A204.1 (cell line): ENCODE results near the gene MAP2K6.

ENCODE experiments used
- FAIRE-seq: peaks from 2 replicates; lab custom pipeline; 2012; peaks lifted over from hg19 to GRCh38; lab: Jason Lieb, UNC

Gene MAP2K6

GRCh38 chr17:69535016-69535570 is 120.6 kb downstream of the MAP2K6 start:
- no peak for FAIRE-seq

GRCh38 chr17:69538795-69539194 is 124.3 kb downstream of the MAP2K6 start:
- no peak for FAIRE-seq

- FAIRE-seq: no peak
These were observed 124.8 kb downstream of the MAP2K6 start for GRCh38 chr17:69539274-69539673.

GRCh38 chr17:69539781-69540319 is 125.4 kb downstream of the MAP2K6 start:
- FAIRE-seq: no peak

GRCh38 chr17:69540356-69540755 is 125.9 kb downstream of the MAP2K6 start:
- FAIRE-seq: no peak

GRCh38 chr17:69547230-69547629 is 132.7 kb downstream of the MAP2K6 start:
- no peak for FAIRE-seq

GRCh38 chr17:69547947-69548346 is 133.4 kb downstream of the MAP2K6 start:
- no peak for FAIRE-seq

- no peak for FAIRE-seq
These were observed 136.9 kb downstream of the MAP2K6 start for GRCh38 chr17:69551212-69552010.

GRCh38 chr17:69552986-69553667 is 138.6 kb downstream of the MAP2K6 start:
- FAIRE-seq: no peak

- FAIRE-seq: no peak
These were observed 140.6 kb downstream of the MAP2K6 start for GRCh38 chr17:69555056-69555455.

- no peak for FAIRE-seq
These were observed 142.8 kb downstream of the MAP2K6 start for GRCh38 chr17:69557339-69557738.

- no peak for FAIRE-seq
These were observed 144.3 kb downstream of the MAP2K6 start for GRCh38 chr17:69558796-69559195.

GRCh38 chr17:69560987-69561441 is 146.5 kb downstream of the MAP2K6 start:
- no peak for FAIRE-seq

GRCh38 chr17:69561462-69561861 is 147.0 kb downstream of the MAP2K6 start:
- FAIRE-seq: no peak

GRCh38 chr17:69565447-69565846 is 150.9 kb downstream of the MAP2K6 start:
- FAIRE-seq: no peak

GRCh38 chr17:69567130-69567529 is 152.6 kb downstream of the MAP2K6 start:
- FAIRE-seq: no peak

- FAIRE-seq: no peak
These were observed 158.2 kb downstream of the MAP2K6 start for GRCh38 chr17:69572747-69573146.

- FAIRE-seq: no peak
These were observed 158.9 kb downstream of the MAP2K6 start for GRCh38 chr17:69573396-69573795.

GRCh38 chr17:69574257-69575197 is 160.0 kb downstream of the MAP2K6 start:
- FAIRE-seq: no peak

GRCh38 chr17:69575346-69575761 is 160.9 kb downstream of the MAP2K6 start:
- no peak for FAIRE-seq

GRCh38 chr17:69577098-69577497 is 162.6 kb downstream of the MAP2K6 start:
- no peak for FAIRE-seq

GRCh38 chr17:69578385-69578936 is 164.0 kb downstream of the MAP2K6 start:
- no peak for FAIRE-seq
